BE2C (cell line): ENCODE results near the gene USP36.
"Not testable (repeated sequence)": the region's sequence is repeated elsewhere in the genome, so short reads cannot be mapped to it uniquely, and the experiment has no call there.

Experiments used
- DNase-seq: peaks from one replicate; pipeline ENCODE4 v3.0.0-alpha.2; 2020
- H3K27me3 ChIP-seq: fragments of 250-450 bp; sonication (Bioruptor Pico); 2 replicates; pipeline ENCODE4 v1.5.1; 2020; ENCODE audit warnings: mild to moderate bottlenecking
- H3K36me3 ChIP-seq: fragments of 250-450 bp; sonication (Bioruptor Pico); 2 replicates; pipeline ENCODE4 v1.5.1; 2020; ENCODE audit warnings: mild to moderate bottlenecking
- H3K4me1 ChIP-seq: fragments of 250-450 bp; sonication (Bioruptor Pico); 2 replicates; pipeline ENCODE4 v1.5.1; 2020
- H3K4me3 ChIP-seq: 2 replicates; pipeline ENCODE4 v1.5.1; 2011; ENCODE audit warnings: low read depth, low read length
- H3K9me3 ChIP-seq: fragments of 250-450 bp; sonication (Bioruptor Pico); 2 replicates; pipeline ENCODE4 v1.5.1; 2020
- CTCF ChIP-seq: IDR thresholded peaks from 2 replicates; pipeline ENCODE4 v1.5.1; 2012; ENCODE audit warnings: mild to moderate bottlenecking, low read depth, low read length

The USP36 gene

GRCh38 chr17:78759203-78759968 lies 81.2 kb downstream of the USP36 start:
- TF ChIP-seq CTCF = no peak
- peaks cover 9% of the 10 kb centered on the region for H3K4me1 ChIP-seq
- no peaks in the 10 kb centered on the region for H3K9me3 ChIP-seq
- DNase-seq = peak; percentile 61
- no peak overlapping the region for H3K4me3 ChIP-seq
- no peaks in the 10 kb centered on the region for H3K27me3 ChIP-seq
- H3K36me3 ChIP-seq = no peaks in the 10 kb centered on the region; the same call in 1 of the 2 replicates

- Histone ChIP-seq H3K4me1 (no peaks in the 10 kb centered on the region), H3K4me3 (no peak overlapping the region), H3K27me3 (no peaks in the 10 kb centered on the region), H3K36me3 (no peaks in the 10 kb centered on the region), H3K9me3 (no peaks in the 10 kb centered on the region)
- no peak for DNase-seq
- no peak for TF ChIP-seq CTCF
Measured at GRCh38 chr17:78753316-78754250, 87.0 kb downstream of the USP36 start.

GRCh38 chr17:78751447-78752161 lies 89.0 kb downstream of the USP36 start:
- Histone ChIP-seq H3K9me3 (no peaks in the 10 kb centered on the region), H3K27me3 (no peaks in the 10 kb centered on the region), H3K36me3 (no peaks in the 10 kb centered on the region), H3K4me3 (no peak overlapping the region), H3K4me1 (no peaks in the 10 kb centered on the region; the same call in 1 of the 2 replicates)
- no peak for TF ChIP-seq CTCF
- DNase-seq = no peak

GRCh38 chr17:78751000-78751399 lies 89.6 kb downstream of the USP36 start:
- not testable (repeated sequence) for DNase-seq, H3K4me3 ChIP-seq, H3K4me1 ChIP-seq, H3K9me3 ChIP-seq, H3K27me3 ChIP-seq, H3K36me3 ChIP-seq

GRCh38 chr17:78748730-78749317 lies 91.8 kb downstream of the USP36 start:
- TF ChIP-seq CTCF = no peak
- Histone ChIP-seq H3K27me3 (no peaks in the 10 kb centered on the region), H3K36me3 (no peaks in the 10 kb centered on the region), H3K4me3 (no peak overlapping the region), H3K4me1 (peaks cover 6% of the 10 kb centered on the region), H3K9me3 (no peaks in the 10 kb centered on the region)
- no peak for DNase-seq
